Mesendoderm (in vitro differentiated cells): ENCODE data around the gene AP1S3.

Experiments
- DNase-seq: peaks from one replicate; pipeline ENCODE4 v3.0.0; 2013
- H2AK5ac ChIP-seq: 2 replicates; pipeline ENCODE4 v1.6.1; 2013; ENCODE audit warnings: low read length, inconsistent platforms
- H2BK120ac ChIP-seq: 2 replicates; pipeline ENCODE4 v1.6.1; 2013; ENCODE audit warnings: low read depth, mild to moderate bottlenecking, low read length, moderate library complexity, mixed read lengths
- H2BK15ac ChIP-seq: replicated peaks from 2 replicates; pipeline ENCODE4 v1.6.1; 2013; ENCODE audit warnings: low read depth, mild to moderate bottlenecking, moderate library complexity
- H2BK5ac ChIP-seq: 2 replicates; pipeline ENCODE4 v1.6.1; 2013; ENCODE audit warnings: low read length, inconsistent platforms
- H3K18ac ChIP-seq: 2 replicates; pipeline ENCODE4 v1.6.1; 2013; ENCODE audit warnings: mild to moderate bottlenecking, low read length, mixed read lengths
- H3K23ac ChIP-seq: one replicate; pipeline ENCODE4 v1.6.1; 2013; ENCODE audit warnings: low read length
- H3K27ac ChIP-seq: 2 replicates; pipeline ENCODE4 v1.5.1; 2013; ENCODE audit warnings: low read depth, mild to moderate bottlenecking, inconsistent platforms, low read length, moderate library complexity
- H3K27me3 ChIP-seq: 2 replicates; pipeline ENCODE4 v1.6.1; 2013; ENCODE audit warnings: low read length, control low read depth, mild to moderate bottlenecking, inconsistent platforms; ENCODE audit not compliant: insufficient read depth, poor library complexity
- H3K36me3 ChIP-seq: 2 replicates; pipeline ENCODE4 v1.6.1; 2013; ENCODE audit warnings: low read length, inconsistent platforms; ENCODE audit not compliant: control insufficient read depth, insufficient read depth
- H3K4ac ChIP-seq: one replicate; pipeline ENCODE4 v1.6.1; 2013; ENCODE audit warnings: low read depth, mild to moderate bottlenecking, low read length, moderate library complexity
- H3K4me1 ChIP-seq: 2 replicates; pipeline ENCODE4 v1.6.1; 2013; ENCODE audit warnings: low read depth, low read length, inconsistent platforms; ENCODE audit not compliant: control insufficient read depth
- H3K4me2 ChIP-seq: 2 replicates; pipeline ENCODE4 v1.6.1; 2013; ENCODE audit warnings: low read length
- H3K4me3 ChIP-seq: 2 replicates; pipeline ENCODE4 v1.5.1; 2013; ENCODE audit warnings: mild to moderate bottlenecking, low read length
- H3K56ac ChIP-seq: one replicate; pipeline ENCODE4 v1.6.1; 2013; ENCODE audit warnings: low read length
- H3K79me1 ChIP-seq: 2 replicates; pipeline ENCODE4 v1.6.1; 2013; ENCODE audit warnings: low read length, inconsistent platforms
- H3K79me2 ChIP-seq: 2 replicates; pipeline ENCODE4 v1.6.1; 2013; ENCODE audit warnings: mild to moderate bottlenecking, low read length; ENCODE audit not compliant: control insufficient read depth, insufficient read depth
- H3K9ac ChIP-seq: 2 replicates; pipeline ENCODE4 v1.6.1; 2013; ENCODE audit warnings: low read length, inconsistent platforms
- H4K5ac ChIP-seq: one replicate; pipeline ENCODE4 v1.6.1; 2013; ENCODE audit warnings: low read length
- H4K8ac ChIP-seq: one replicate; pipeline ENCODE4 v1.6.1; 2013; ENCODE audit warnings: low read depth, mild to moderate bottlenecking, control low read depth, low read length, moderate library complexity
- WGBS: extraction: QIAGEN DNeasy Blood & Tissue Kit; methylation state at CpG from one replicate; pipeline ENCODE4 v1.1.7; 2013; ENCODE audit warnings: low lambda C conversion rate, missing lambda C conversion rate; ENCODE audit not compliant: insufficient coverage; ENCODE audit errors: extremely low coverage; 5-methylcytosine and 5-hydroxymethylcytosine counted together

AP1S3 gene

GRCh38 chr2:223753940-223754339 is 83.4 kb downstream of the AP1S3 start:
- WGBS, result no CpG with 5 or more reads among the region's 4 CpGs
- Histone ChIP-seq H3K56ac (no peak overlapping the region), H3K36me3 (no peaks in the 10 kb centered on the region)

GRCh38 chr2:223751012-223751411 is 86.4 kb downstream of the AP1S3 start:
- no peaks in the 10 kb centered on the region for H3K79me2 ChIP-seq
- no peak overlapping the region for H3K9ac ChIP-seq
- H3K79me1 ChIP-seq, result no peaks in the 10 kb centered on the region
- no peaks in the 10 kb centered on the region for H3K36me3 ChIP-seq
- no peak overlapping the region for H3K27ac ChIP-seq
- WGBS, result no CpG with 5 or more reads among the region's 1 CpG
- peak; percentile 30 for DNase-seq
- H3K27me3 ChIP-seq, result no peaks in the 10 kb centered on the region
- no peak overlapping the region for H3K4me2 ChIP-seq
- H4K8ac ChIP-seq, result no peak overlapping the region
- H3K23ac ChIP-seq, result no peak overlapping the region
- no peak overlapping the region for H4K5ac ChIP-seq
- no peak overlapping the region for H3K4ac ChIP-seq
- no peak overlapping the region for H3K18ac ChIP-seq
- no peaks in the 10 kb centered on the region for H3K4me1 ChIP-seq
- H2BK5ac ChIP-seq, result no peak overlapping the region
- H3K4me3 ChIP-seq, result no peak overlapping the region
- no peak overlapping the region for H2BK120ac ChIP-seq
- H2BK15ac ChIP-seq, result no peak overlapping the region
- no peak overlapping the region for H3K56ac ChIP-seq
- no peak overlapping the region for H2AK5ac ChIP-seq

More at GRCh38 chr2:223753940-223754339, 83.4 kb downstream of the AP1S3 start:
- Histone ChIP-seq H3K27ac (no peak overlapping the region), H4K8ac (no peak overlapping the region), H3K79me1 (no peaks in the 10 kb centered on the region), H3K79me2 (no peaks in the 10 kb centered on the region), H3K4me1 (no peaks in the 10 kb centered on the region), H3K27me3 (no peaks in the 10 kb centered on the region), H3K23ac (no peak overlapping the region), H3K18ac (no peak overlapping the region), H3K4ac (no peak overlapping the region), H3K4me2 (no peak overlapping the region), H2BK120ac (no peak overlapping the region), H2BK15ac (no peak overlapping the region), H3K4me3 (no peak overlapping the region), H3K9ac (no peak overlapping the region), H4K5ac (no peak overlapping the region), H2BK5ac (no peak overlapping the region), H2AK5ac (no peak overlapping the region)
- DNase-seq, result no peak

- H3K9ac ChIP-seq, result no peak overlapping the region
- no peak overlapping the region for H3K18ac ChIP-seq
- no peak overlapping the region for H4K5ac ChIP-seq
- no peak overlapping the region for H3K4me2 ChIP-seq
- no peak overlapping the region for H3K56ac ChIP-seq
- H2BK5ac ChIP-seq, result no peak overlapping the region
- no peak overlapping the region for H2AK5ac ChIP-seq
- no peak for DNase-seq
- no peaks in the 10 kb centered on the region for H3K36me3 ChIP-seq
- H3K27me3 ChIP-seq, result no peaks in the 10 kb centered on the region
- no peaks in the 10 kb centered on the region for H3K4me1 ChIP-seq
- no peak overlapping the region for H3K4me3 ChIP-seq
- no CpG with 5 or more reads among the region's 2 CpGs for WGBS
- H3K27ac ChIP-seq, result no peak overlapping the region
- no peak overlapping the region for H3K23ac ChIP-seq
- no peak overlapping the region for H2BK120ac ChIP-seq
- no peak overlapping the region for H2BK15ac ChIP-seq
- no peaks in the 10 kb centered on the region for H3K79me2 ChIP-seq
- H3K79me1 ChIP-seq, result no peaks in the 10 kb centered on the region
- H4K8ac ChIP-seq, result no peak overlapping the region
- no peak overlapping the region for H3K4ac ChIP-seq
Measured at GRCh38 chr2:223747392-223748042, 89.9 kb downstream of the AP1S3 start.

GRCh38 chr2:223746611-223747010 is 90.8 kb downstream of the AP1S3 start:
- H3K79me1 ChIP-seq, result no peaks in the 10 kb centered on the region
- no peak overlapping the region for H2BK120ac ChIP-seq
- H3K4me2 ChIP-seq, result no peak overlapping the region
- no peak overlapping the region for H2BK15ac ChIP-seq
- no peaks in the 10 kb centered on the region for H3K27me3 ChIP-seq
- no CpG with 5 or more reads among the region's 2 CpGs for WGBS
- H4K8ac ChIP-seq, result no peak overlapping the region
- H3K79me2 ChIP-seq, result no peaks in the 10 kb centered on the region
- no peak overlapping the region for H3K4me3 ChIP-seq
- no peak overlapping the region for H3K18ac ChIP-seq
- no peak overlapping the region for H2AK5ac ChIP-seq
- no peak overlapping the region for H4K5ac ChIP-seq
- H3K4ac ChIP-seq, result no peak overlapping the region
- no peak overlapping the region for H3K9ac ChIP-seq
- no peak overlapping the region for H2BK5ac ChIP-seq
- H3K23ac ChIP-seq, result no peak overlapping the region
- H3K4me1 ChIP-seq, result no peaks in the 10 kb centered on the region
- no peaks in the 10 kb centered on the region for H3K36me3 ChIP-seq
- H3K27ac ChIP-seq, result no peak overlapping the region
- H3K56ac ChIP-seq, result no peak overlapping the region
- no peak for DNase-seq

- no peak overlapping the region for H2BK15ac ChIP-seq
- no peak overlapping the region for H3K9ac ChIP-seq
- H3K79me2 ChIP-seq, result no peaks in the 10 kb centered on the region
- no peaks in the 10 kb centered on the region for H3K27me3 ChIP-seq
- H2BK5ac ChIP-seq, result no peak overlapping the region
- DNase-seq, result peak; percentile 83
- H3K18ac ChIP-seq, result no peak overlapping the region
- H3K4me2 ChIP-seq, result no peak overlapping the region
- WGBS, result no CpG with 5 or more reads among the region's 3 CpGs
- H2BK120ac ChIP-seq, result no peak overlapping the region
- no peaks in the 10 kb centered on the region for H3K4me1 ChIP-seq
- H4K8ac ChIP-seq, result no peak overlapping the region
- no peak overlapping the region for H3K4ac ChIP-seq
- H2AK5ac ChIP-seq, result no peak overlapping the region
- H3K79me1 ChIP-seq, result no peaks in the 10 kb centered on the region
- H3K23ac ChIP-seq, result no peak overlapping the region
- H3K56ac ChIP-seq, result no peak overlapping the region
- no peak overlapping the region for H3K27ac ChIP-seq
- no peaks in the 10 kb centered on the region for H3K36me3 ChIP-seq
- no peak overlapping the region for H3K4me3 ChIP-seq
- no peak overlapping the region for H4K5ac ChIP-seq
Measured at GRCh38 chr2:223744580-223744979, 92.8 kb downstream of the AP1S3 start.

GRCh38 chr2:223740679-223741078 is 96.7 kb downstream of the AP1S3 start:
- Histone ChIP-seq H2BK120ac (no peak overlapping the region), H3K79me1 (no peaks in the 10 kb centered on the region), H4K8ac (no peak overlapping the region), H3K4me2 (no peak overlapping the region), H2BK15ac (no peak overlapping the region), H3K4me1 (no peaks in the 10 kb centered on the region), H3K4me3 (no peak overlapping the region), H3K27me3 (no peaks in the 10 kb centered on the region), H3K4ac (no peak overlapping the region), H3K23ac (no peak overlapping the region), H3K18ac (no peak overlapping the region), H4K5ac (no peak overlapping the region), H2BK5ac (no peak overlapping the region), H2AK5ac (no peak overlapping the region), H3K36me3 (no peaks in the 10 kb centered on the region), H3K27ac (no peak overlapping the region), H3K9ac (no peak overlapping the region), H3K79me2 (no peaks in the 10 kb centered on the region), H3K56ac (no peak overlapping the region)
- no CpG with 5 or more reads among the region's 5 CpGs for WGBS
- no peak for DNase-seq
